HG03045 (cell line): ENCODE results near the gene LBP.
"Not testable (repeated sequence)": the region's sequence is repeated elsewhere in the genome, so short reads cannot be mapped to it uniquely, and the experiment has no call there.

Source experiments
- ATAC-seq: cut with Tn5 transposase; IDR thresholded peaks from one replicate; pipeline ENCODE4 v1.9.1; 2021; ENCODE audit warnings: mild to moderate bottlenecking, moderate library complexity; ENCODE audit not compliant: unreplicated experiment

The LBP gene

GRCh38 chr20:38346741-38347140 is 459 bp downstream of the LBP start:
- no peak for ATAC-seq

GRCh38 chr20:38349856-38350255 is 3.6 kb downstream of the LBP start:
- no peak for ATAC-seq

DNA sequence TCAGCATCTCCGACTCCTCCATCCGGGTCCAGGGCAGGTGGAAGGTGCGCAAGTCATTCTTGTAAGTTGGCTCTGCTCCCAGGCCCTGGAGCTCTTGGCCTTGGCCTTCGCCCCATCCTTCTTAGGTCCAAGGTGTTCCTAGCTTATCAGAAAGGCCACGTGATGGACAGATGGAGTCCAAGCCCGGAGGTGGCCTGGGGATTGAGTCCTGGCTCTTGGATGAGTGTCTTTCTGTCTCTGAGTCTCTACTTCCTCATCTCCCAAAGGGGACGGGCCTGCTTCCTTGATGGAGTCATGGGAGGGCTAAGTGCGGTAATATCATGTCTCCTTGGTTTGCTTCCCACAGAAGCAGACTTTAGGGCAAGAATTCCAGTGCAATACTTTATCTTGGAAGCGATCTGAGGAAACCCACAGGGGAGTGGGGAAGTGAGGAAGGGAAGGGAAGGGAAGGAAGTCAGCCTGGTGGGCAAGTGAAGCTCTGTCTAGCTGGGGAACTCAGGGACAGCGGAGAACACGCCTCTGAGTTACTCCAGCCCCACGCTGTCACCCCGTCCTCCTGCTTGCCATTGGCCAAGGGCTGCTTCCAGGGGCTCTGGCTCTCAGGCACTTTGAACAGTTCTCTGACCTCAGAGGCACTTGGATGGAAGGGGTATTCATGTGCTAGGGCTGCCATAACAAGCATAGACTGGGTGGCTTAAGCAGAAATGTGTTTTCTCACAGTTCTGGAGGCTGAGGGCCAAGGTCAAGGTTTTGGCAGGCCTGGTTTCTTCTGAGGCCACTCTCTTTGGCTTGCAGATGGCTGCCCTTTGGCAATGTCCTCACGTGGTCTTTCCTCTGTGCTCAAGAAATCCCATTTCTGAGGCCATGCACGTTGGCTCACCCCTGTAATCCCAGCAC is 4.8 kb downstream of the LBP start:
- ATAC-seq, result no peak

- no peak for ATAC-seq
Measured at GRCh38 chr20:38353316-38353715, 7.0 kb downstream of the LBP start.

DNA sequence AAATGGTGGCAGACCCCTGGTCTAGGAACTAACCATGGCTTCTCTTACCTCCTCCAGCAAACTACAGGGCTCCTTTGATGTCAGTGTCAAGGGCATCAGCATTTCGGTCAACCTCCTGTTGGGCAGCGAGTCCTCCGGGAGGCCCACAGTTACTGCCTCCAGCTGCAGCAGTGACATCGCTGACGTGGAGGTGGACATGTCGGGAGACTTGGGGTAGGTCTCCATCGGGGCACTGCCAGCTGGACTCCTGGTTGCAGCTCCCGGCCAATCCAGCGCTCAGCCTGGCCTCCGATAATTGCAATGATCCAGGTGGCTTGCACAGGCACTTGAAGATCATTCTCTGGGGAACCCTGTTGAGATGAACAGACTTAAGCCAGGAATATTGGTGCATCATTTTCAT is 7.9 kb downstream of the LBP start:
- ATAC-seq, result no peak

DNA sequence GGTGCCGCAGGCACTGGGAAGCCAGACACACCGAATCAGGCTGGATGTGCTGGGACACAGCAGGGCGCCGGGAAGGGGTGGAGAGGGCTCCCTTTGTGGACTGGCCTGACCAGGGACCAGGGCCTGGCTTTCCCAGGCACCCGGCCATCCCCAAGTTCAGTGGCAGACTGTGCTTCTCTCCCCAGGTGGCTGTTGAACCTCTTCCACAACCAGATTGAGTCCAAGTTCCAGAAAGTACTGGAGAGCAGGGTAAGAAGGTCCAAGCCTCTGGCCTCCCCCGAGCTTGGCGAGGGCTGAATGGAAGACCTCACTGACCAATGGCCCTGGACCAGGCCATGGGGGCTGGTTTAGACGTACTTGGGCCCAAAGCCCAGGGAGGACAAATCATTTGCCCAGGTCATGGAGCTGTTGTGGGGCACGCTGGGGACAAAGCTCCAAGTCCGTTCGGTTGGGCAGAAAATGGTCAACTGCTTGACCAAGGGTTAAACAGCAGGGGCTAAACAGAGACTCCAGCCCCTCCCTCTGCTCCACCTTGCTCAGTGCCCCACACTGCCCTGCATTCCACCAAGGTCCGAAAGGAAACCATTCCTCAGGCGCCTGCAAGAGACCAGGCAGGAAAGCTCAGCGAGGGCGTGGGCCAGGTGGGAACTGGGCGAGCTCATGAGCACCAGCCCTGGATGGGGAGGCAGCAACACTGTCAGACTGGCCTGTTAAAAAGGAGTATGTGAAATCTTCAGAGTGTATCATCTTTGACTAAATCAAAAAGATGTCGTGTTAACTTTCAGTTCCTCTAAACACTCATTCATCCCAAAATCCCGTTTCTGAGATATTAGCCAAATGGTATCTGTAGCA is 9.1 kb downstream of the LBP start:
- ATAC-seq, result no peak

GRCh38 chr20:38357653-38358207 is 11.4 kb downstream of the LBP start:
- ATAC-seq, result no peak

GRCh38 chr20:38358556-38358955 is 12.3 kb downstream of the LBP start:
- no peak for ATAC-seq

DNA sequence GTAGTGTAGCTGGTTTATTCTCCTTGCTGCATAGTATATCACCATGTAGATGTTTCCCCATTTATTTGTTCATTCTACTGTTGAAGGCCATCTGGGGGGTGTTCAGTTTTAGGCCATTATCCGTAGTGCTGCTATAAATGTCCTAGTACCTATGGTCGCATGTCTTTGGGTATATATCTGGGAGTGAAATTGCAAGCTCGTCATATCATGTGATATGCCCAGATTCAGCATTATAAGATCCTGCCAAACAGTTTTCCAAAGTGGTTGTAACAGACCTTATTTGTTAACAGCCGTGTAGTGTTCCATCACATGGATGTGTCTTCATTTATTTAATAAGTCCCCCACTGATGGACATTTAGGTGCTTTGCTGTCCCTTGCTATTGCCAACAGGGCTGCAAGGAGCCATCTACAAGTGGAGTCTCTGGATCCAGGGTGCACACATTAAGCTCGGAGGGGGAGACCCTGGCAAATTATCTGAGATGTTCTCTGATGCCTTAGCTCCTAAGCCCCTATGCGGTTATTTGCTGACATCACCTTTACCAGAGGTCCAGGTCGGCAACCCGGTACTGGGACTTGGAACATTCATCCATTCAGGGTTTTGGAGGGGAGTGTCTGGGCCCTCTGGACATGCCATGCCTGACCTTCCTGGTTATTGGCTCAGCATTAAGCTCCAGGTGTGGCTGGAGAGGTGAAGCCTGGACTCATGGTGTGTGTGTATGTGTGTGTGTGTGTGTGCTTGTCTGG is 16.9 kb downstream of the LBP start:
- ATAC-seq, result no peak

GRCh38 chr20:38369389-38369788 is 23.1 kb downstream of the LBP start:
- ATAC-seq, result no peak

GRCh38 chr20:38372806-38373205 is 26.5 kb downstream of the LBP start:
- ATAC-seq, result no peak

GRCh38 chr20:38373231-38373867 is 27.1 kb downstream of the LBP start:
- no peak for ATAC-seq

- no peak for ATAC-seq
Measured at GRCh38 chr20:38373898-38374297, 27.6 kb downstream of the LBP start.

GRCh38 chr20:38377039-38377685 is 30.9 kb downstream of the LBP start:
- ATAC-seq, result no peak

DNA sequence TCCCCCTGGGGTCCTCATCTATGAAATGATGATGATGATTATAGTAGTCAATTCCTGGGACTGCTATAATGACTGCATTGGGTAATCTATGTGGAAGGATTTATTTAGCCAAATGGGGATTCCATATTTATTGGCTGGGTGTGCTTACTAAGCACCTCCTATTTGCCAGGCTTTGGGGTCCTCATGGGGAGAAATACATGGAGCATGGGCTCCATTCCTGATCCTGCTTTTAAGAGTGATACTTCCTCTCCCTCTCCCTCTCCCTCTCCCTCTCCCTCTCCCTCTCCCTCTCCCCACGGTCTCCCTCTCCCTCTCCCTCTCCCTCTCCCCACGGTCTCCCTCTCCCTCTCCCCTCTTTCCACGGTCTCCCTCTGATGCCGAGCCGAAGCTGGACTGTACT is 31.6 kb downstream of the LBP start:
- ATAC-seq, result not testable (repeated sequence)

DNA sequence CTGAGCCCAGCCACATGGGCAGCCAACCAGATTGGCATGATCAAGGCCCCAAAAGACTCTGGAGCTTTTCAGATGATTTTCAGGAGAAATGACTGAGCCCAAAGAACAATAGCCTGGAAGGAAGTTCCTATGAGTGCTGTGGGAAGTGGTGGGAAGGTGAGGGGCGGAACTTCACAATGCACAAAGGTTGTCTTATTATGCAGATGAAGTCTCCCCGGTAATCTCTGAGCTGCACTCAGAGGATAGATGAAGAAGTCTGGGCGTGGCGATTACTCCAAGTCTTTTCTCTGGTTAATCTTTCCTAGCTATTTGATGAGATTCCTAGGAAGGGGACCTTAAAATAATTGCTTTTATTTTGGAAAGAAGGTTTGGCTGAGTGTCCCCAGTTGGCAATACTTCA is 36.9 kb downstream of the LBP start:
- no peak for ATAC-seq

DNA sequence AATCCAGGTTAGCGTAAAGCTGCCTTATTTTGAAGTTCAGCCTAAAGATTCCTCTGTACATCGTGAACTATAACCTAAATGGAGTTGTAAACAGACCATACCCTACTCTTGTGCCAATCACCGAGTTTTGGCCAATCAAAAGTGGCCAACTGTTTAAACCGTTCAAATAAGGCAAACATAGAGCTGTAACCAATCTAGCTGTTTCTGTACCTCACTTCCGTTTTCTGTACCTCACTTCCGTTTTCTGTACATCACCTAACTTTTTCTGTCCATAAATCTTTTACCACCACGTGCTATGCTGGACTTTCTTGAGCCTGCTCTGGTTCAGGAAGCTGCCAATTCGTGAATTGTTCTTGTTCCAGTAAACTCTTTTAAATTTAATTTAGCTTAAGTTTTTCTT is 39.7 kb downstream of the LBP start:
- ATAC-seq, result no peak

GRCh38 chr20:38386851-38387250 is 40.6 kb downstream of the LBP start:
- ATAC-seq, result no peak

DNA sequence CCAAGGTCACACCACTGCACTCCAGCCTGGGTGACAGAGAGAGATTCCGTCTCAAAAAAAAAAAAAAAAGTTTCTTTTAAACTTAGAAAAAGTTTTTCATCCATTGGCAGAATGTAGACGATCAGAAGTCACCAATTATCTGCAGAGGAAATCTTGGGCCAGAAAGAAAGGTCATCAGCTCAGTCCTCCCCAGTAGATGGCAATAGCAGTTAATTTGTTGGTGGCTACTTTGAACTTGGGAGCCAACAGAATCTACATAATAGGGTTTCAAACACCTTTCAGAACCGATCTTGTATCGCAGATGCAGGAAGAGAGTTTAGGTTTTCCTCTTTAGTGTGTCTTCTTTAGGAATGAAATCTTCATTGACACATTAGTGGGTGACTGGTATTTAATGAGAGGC is 41.7 kb downstream of the LBP start:
- ATAC-seq, result no peak

- no peak for ATAC-seq
Measured at GRCh38 chr20:38392356-38392755, 46.1 kb downstream of the LBP start.
